ENCODE measurements around the gene NDUFS8.
A peak's percentile ranks its signal among the peaks of the same experiment; 100 is the strongest.
"Not testable (repeated sequence)": the region's sequence is repeated elsewhere in the genome, so short reads cannot be mapped to it uniquely, and the experiment has no call there.

NDUFS8 gene

DNA sequence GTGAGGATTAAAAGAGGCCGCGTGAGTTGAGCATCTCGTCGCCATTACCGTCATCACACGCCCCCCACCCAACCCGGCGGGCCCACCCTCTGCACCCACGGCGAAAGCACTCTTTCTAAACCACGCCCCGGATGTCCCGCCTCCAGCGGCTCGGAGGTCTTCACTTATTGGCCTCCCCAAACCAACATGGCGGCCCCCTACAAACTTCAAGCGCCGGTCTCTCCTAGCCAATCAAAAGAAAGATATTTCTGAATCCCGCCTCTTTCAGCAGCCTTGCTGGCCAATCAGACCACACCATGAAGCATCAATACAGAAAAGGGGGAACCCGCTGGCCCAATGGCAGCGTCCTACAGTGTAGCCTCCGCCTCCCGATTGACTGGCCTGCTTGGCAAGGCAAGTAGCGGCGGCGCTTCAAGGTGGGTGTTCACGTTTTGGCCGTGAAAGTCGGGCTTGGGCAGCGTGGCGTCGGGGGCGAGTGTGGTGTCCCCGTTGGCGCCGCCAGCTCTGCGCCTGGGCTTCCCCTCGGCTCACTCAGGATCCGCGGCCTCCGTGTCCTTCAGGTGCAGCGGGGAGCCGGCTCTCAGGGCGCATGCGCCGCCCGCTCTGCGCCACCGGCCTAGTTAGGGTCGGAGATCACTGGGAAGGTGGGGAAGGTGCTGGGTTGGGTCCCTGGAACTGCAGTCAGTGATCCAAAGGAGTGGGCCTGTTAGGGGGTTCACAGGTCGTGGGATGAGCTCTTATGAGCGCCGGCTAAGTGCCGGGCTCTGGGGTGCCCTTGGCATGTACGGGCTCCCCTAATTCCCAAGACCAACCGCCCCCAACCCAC, at the start of gene NDUFS8:
TSS of gene NDUFS8 (plus strand) at position 364 of the 826 bp plus-strand sequence. CDS start 1,471 bp downstream, outside the sequence.
- peak; percentile 96 for DNase-seq (ENCODE audit: low read depth)

DNA sequence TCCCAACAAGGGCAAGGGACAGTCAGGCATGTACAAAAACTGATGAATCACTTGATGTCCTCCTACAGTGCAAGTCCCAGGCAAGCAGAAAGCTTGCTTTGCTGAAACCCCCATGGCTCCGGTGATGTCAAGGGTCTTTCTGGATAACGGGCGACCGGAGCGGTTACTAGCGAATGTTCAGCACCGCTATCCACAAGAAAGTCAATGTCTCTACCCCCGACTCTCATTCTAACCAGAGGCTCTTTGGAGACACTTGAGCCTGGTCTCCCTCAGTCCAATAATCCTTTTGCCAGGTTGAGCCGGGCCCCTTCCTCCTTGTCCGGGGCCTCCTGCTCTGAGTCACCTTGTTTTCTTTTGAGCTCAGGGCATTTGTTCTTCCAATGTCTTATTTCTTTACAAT, 49.3 kb upstream of the NDUFS8 start:
- DNase-seq (ENCODE audit: low read depth) = not testable (repeated sequence)

DNA sequence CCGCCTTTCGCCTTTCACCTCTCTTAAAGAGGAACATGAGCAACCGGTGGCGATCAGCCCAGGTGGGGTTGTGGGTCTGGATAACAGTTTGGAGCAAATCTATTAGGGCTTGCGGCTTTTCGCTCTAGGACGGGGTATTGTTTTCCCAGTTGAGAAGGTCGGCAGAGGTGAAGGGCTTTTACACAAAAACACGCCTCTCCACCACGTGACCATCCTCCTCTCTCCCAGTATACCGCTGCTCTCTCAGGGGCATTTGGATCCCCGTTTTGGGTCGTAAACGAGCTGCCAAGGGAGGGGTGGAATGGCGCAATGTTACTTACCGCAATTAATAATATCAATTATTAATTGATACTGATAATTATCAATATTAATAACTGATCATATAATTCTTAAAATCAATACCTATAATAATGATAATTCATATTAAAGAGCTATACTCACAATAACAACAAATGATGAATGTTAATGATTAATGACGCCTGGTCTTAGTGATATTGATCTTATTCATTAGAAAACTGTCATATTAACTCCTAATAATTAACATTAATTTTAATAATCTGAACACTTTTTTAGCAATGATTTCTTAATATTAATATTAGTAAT, 48.1 kb upstream of the NDUFS8 start:
- not testable (repeated sequence) for DNase-seq (ENCODE audit: low read depth)

DNA sequence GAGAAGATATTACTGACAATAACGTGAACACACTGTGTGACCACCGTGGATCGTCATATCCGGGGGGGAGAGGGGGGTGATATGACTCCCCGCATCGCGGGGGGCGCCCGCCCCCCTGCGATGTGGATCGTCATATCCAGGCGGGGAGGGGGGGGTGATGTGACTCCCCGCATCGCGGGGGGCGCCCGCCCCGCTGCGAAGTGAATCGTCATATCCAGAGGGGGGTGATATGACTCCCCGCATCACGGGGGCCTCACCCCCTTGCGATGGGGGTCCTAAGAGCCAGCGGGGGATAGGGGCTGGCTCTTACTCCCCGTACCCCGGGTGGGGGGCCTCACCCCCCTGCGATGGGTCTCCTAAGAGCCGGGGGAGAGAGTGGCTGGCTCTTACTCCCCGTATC, 46.5 kb upstream of the NDUFS8 start:
- no peak for DNase-seq (ENCODE audit: low read depth)

DNA sequence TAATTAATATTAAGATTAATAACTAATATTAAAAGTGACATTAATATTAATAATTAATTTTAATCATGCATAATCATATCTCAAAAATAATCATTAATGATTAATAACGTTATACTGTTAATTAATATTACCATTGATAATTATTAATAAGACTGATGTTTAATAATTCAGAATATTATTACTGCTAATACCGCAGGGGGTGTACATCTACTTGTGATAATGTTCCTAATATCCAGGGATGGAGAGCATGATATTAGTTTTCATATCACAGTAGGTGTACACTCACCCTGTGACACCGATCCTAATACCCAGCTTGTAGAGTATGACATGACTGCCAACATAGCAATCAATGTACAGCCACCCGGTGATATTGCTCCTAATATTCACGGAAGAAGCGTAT, 45.2 kb upstream of the NDUFS8 start:
- not testable (repeated sequence) for DNase-seq (ENCODE audit: low read depth)

DNA sequence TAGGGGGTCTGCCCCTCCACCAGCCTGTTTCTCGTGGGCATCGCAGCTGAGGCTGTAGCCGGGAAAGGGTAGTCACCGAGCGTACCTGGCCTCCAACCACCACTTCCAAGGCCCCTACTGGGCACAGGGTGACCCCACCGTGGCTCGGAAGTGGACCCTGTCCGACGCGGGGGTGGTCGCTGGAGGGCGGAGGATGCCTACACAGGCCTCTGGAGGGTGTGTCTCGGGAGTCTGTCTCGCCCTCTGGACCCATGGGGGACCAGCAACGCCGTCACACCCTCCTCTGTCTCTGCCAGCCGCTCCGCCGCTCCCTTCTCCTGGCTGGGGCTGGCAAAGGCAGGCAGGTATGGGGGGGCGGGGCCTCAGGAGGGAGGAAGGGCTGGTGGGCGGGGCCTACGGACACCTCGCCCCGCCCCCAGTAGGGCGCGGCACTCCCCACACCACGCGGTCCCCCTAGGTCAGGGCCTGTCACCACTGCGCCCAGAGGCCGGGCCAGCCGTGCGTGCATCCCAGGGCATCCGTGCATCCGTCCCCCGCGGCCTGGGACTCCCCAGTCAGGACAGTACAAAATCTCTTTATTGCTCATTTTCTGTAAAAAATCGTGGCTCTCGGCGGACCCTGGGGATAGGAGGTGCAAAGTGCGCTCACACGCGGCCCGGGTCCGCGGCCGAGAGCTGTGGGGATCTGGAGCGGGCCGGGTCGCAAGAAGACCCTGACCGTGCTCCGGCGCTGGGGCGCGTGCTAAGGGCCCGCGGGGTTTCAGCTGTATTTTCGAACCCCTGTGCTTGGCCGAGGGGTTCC, 39.7 kb upstream of the NDUFS8 start:
- DNase-seq (ENCODE audit: low read depth) = not testable (repeated sequence)

DNA sequence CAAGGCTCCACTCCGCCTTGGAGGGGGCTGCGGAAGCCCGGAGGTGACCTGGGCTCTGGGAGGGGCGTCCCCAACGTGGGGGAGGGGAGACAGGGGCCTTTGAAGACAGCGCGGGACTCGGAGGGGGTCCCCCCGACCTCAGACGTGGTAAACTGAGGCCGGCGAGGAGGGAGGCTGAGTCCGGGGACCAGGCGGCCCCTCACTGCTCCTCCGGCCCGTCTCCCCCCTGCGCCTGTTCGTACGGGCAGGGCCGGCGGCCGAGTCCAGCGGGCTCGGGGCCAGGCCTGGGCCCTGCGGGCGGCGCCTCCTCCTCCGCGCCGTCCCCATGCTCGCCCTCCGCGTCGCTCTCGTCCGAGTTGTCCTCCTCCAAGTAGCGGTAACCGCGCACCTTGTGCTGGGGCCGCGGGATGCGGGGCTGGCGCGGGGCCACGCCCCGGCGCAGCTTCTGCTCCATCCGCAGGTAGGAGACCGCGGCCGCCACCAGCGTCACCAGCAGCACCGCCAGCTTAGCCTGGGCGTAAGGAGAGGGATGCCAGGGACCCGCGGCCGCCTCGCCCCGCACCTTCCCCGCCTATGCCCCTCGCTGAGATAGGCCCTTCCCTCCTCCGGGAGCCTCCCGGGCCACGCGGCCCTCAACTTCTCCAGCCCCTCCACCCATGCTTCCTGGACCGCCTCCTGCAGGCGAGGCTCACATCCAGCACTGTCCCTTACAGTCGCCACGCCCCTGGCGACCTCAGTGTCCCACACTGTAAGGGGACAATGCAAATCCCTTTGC, 38.9 kb upstream of the NDUFS8 start:
- not testable (repeated sequence) for DNase-seq (ENCODE audit: low read depth)

DNA sequence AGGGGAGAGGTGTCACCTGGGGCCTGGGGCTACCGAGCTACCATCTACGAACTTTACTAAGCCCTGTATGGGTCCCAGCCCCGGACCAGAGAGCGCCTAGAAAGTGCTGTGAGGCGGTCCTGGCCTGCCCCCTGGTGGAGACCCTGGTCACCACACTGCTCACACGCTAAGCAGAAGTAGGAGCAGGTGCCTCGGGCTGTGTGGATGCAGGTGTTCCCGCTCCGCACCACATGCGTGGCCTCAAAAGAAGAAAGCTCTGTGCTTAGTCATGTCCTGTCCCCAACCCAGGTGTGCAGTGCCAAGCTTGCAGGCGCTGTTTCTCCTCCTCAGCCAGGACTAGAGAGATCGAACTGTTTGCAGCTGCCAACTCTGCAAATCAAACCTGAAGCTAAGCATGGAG, 36.7 kb upstream of the NDUFS8 start:
- DNase-seq (ENCODE audit: low read depth) = peak; percentile 22

DNA sequence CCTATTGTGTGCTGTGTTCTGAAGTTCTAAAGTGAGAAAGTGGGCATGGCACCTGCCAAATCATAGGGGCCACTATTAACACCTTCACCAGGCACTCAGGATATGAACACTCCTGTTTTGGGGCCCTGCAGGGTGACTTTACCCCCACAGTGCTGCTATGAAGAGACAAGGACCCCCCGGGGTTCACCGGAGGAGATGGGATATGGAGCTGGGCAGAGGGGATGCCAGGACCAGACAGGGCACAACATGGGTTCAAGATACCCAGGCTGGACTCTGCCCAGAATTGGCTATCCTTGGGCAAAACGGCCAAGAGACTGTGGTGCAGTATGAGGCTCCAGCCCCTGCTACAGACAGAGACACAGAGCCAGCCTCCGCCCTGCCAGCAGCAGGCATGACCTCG, 36.1 kb upstream of the NDUFS8 start:
- not testable (repeated sequence) for DNase-seq (ENCODE audit: low read depth)

DNA sequence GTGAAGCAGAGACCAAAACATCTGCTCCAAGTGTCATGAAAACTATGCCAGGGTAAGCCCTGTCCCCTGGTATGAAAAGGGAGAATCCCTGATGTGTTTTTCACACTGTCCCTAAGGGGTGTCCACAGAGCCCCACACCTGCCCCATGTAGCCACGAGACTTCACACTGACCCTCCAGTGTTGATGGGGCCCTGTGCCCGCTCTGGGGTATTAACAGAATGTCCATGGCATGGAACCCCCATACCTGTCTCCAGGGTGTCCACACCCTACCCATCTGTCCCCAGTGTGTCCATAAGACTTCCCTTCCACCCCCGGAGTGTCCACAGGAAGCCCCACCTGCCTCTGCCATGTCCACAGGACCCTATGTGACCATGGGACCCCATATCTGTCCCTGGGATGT, 35.4 kb upstream of the NDUFS8 start:
- DNase-seq (ENCODE audit: low read depth) = not testable (repeated sequence)

DNA sequence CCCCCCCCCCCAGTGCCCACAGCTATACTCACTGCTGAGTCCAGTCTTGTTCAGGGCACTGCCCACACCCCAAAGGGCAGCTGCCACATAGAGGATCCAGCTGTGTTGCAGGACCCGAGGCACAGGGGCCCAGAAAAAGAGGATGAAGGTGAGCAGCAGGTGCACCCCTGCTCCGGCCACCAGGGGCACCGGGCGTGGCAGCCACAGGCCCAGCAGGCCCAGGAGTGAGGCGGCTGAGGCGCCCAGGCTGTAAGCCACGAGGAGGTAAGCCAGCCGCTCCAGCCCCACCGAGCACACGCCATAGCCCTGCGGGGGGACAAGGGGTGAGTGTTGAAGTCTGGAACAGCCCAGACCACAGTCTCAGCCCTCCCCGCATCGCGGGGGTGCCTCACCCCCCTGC, 34.9 kb upstream of the NDUFS8 start:
- not testable (repeated sequence) for DNase-seq (ENCODE audit: low read depth)

DNA sequence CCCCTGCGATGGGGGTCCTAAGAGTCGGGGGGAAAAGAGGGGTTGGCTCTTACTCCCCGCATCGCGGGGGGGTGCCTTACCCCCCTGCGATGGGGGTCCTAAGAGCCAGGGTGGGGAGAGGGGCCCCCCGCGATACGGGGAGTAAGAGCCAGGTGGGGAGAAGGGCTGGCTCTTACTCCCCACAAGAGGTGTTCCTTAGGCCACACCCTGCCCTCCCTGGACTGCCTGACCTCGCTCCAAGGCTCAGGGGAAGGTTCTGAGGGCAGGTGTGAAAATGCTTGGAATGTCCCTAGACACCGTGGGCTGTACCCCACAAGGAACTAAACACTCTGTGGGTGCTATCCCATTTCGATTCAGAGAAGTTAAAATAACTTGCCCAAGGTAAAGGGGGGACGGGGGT, 34.4 kb upstream of the NDUFS8 start:
- no peak for DNase-seq (ENCODE audit: low read depth)

DNA sequence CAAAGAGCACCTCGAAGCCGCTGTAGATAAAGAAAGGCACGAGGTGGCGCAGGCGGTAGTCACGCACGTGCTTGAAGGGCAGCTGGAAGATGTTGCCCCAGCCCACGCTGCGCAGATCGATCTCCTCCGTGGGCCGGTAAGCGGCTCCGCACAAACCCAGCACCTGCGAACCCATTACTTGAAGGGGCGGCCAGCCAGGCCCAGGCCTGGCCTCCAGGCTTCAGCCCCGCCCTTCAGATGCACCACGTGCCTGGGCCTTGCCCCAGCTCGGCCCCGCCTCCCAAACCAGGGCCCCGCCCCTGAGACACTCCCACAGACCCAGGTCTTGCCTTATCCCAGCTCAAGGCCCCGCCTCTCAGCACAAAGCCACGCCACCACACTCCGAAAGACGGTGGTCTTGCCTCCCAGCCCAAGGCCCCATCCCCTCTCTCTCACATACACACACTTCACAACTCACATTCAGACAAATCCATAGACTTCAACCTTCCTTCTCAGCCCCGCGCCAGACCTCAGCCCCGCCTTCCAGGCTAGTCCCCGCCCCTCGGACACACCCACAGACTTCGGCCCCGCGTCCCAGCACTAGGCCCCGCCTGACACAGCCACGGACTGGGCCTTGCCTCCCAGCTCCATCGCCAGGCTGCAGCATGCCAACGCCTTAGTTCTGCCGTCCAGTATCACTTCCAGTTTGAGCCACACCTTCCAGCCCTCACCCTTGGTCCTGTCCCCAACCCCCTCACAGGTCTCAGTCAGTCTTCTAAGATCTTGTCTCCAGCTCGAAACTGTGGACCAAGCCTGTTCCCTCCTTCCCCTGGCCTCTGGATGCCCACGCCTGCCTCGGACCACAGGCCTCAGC, 33.6 kb upstream of the NDUFS8 start:
- no peak for DNase-seq (ENCODE audit: low read depth)

DNA sequence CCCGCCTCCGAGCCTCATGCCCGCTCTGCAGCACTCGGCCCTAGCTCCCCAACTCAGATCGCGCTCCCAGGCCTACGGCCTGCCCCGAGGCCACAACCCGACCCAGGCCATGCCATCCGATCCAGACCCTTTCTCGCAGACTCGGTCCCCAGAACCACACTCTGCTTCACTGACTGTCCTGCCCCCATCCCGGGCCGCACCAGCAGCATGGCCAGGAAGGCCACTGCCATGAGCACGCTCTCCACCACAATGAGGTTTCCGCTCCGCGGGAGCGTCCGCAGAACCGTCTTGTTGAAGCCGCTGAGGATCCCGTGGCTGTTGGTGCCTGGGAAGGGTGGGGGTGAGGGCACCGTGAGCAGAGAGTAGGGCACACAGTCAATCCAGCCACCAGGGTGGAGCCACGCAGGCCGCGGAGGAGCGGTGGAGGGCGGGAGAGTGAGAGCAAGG, 33.0 kb upstream of the NDUFS8 start:
- DNase-seq (ENCODE audit: low read depth) = no peak

DNA sequence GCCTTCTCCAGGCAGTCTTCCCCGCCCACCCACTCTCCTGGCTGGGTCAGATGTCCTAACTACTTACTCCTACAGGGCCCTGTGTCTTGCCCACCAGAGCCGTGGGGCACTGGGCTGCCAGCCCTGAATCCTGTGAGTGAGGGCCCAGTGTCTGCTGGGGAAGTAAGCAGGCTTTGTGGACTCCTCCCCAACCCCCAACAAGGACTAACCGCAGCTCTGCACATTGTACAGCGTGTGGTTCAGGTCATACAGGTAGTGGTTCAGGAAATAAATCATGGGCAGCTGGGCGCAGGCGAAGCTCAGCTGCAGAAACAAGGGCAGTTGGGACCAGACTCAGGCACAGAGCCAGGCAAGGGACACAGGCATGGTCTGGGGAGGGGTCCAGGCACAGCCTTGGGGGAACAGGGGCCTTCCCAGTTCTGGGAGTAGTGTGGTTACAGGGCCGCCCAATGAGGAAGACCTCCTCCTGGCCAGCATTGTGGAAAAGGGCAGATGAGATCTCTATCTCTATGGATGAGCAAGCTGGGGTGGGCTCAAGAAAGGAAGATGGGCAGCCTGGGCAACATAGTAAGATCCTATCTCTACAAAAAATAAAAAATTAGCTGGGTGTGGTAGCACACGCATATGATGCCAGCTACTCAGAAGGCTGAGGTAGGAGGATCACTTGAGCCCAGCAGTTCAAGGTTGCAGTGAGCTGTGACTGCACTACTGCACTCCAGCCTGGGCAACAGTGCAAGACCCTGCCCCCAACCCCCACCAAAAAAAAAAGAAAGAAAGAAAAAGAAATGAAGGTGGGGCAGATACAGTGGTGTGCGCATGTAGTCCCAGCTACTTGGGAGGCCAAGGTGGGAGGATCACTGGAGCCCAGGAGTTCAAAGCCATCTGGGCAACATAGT, 32.1 kb upstream of the NDUFS8 start:
- no peak for DNase-seq (ENCODE audit: low read depth)

DNA sequence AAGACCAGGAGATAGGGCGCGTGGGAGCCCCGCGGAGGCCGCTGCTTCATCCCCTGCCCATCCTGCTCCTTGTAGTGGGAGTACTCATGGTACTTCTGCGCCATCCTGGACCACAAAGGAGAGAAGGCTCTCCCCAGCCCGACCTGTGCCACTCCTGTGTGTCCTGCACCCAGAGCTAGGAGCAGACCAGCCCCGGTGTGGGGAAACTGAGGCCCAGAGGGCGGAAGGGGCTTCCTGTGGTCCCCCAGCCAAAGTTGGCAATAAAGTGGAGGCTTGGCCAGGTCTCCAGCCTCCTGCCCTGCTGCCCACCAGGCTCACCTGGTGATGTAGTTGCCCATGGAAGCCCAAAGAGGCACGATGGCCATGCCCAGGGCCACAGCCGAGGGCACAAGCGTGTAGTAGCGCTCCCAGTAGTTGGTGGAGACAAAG, 31.3 kb upstream of the NDUFS8 start:
- no peak for DNase-seq (ENCODE audit: low read depth)

DNA sequence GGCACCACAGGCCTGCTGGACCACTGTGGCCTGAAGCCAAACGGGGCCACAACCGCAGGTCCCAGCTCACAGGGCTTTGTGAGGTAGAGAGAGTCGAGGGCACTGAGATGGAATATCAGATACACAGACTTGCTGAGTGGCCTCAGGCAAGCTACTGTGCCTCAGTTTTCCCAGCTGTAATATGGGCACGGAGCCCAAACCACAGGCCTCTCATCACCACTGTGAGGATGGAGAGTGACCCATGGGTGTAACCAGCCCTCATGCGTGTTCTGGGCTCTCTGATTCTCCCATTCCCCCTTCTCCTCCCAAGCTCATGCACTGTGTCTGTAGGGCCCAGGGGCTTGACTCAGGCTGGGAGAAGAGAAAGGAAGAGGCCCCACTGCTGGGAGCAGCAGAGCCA, 30.8 kb upstream of the NDUFS8 start:
- DNase-seq (ENCODE audit: low read depth) = no peak

DNA sequence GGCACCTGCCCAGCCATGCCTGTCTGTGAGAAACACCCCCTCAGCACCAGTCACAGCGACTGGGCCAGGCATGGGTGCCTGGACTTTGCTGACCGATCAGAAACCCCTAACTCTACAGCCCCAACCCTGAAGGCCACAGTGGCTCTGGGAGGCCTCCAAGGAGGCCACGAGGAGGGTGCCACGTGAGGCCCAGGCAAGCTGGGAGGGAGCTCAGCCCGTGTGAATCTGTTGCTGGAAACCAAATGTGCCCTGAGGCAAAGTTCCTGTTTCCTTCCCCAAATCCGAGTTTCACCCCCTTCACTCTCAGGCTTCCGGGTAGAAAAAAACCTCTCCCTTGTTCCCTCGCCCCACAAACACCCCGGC, 27.9 kb upstream of the NDUFS8 start:
- no peak for DNase-seq (ENCODE audit: low read depth)

DNA sequence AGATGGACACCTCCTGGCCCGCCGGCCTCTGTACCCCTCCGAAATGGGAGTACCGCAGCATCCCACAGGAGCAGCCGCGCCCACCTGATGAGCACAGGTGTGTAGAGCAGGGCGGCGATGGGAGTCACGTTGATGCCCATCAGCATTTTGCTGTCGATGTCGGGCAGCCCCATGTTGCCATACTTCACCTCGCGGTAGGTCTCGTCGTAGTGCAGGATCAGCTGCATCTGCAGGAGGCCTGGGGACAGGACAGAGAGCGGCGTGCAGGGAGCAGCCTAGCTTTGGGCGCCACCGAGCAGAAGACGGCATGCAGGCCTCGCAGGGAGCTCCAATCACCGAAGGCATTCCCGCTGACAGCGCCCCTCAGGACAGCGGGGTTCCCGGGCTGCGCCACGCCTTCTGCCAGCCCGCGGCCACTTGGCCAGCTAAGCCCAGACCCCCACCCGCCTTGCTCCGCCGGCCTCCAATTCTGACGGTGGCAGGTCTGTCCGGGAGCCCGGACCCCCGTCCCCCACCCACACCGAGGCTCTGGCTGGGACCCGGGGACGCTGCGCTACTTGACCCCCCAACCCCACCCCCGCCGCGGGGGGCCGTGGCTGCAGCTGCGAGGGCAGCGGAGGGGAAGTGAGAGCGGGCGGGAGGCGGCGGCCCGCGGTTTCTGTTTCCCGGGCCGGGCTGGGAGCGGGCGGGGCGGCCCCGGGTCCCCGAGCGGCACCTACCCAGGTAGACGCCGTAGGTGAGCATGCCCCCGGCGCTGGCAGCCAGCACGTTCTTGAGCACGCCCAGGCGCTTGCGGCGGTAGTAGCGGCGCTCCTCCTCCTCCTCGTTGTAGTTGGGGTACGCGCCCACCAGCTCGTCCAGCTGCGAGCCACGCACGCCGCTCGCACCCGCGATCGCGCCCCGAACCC, 27.3 kb upstream of the NDUFS8 start:
- no peak for DNase-seq (ENCODE audit: low read depth)

All from activated T-cell treated with anti-CD3 and anti-CD28 coated beads for 24 hours (primary cell).